ENCODE results near the gene CRELD2.

CRELD2 gene

DNA sequence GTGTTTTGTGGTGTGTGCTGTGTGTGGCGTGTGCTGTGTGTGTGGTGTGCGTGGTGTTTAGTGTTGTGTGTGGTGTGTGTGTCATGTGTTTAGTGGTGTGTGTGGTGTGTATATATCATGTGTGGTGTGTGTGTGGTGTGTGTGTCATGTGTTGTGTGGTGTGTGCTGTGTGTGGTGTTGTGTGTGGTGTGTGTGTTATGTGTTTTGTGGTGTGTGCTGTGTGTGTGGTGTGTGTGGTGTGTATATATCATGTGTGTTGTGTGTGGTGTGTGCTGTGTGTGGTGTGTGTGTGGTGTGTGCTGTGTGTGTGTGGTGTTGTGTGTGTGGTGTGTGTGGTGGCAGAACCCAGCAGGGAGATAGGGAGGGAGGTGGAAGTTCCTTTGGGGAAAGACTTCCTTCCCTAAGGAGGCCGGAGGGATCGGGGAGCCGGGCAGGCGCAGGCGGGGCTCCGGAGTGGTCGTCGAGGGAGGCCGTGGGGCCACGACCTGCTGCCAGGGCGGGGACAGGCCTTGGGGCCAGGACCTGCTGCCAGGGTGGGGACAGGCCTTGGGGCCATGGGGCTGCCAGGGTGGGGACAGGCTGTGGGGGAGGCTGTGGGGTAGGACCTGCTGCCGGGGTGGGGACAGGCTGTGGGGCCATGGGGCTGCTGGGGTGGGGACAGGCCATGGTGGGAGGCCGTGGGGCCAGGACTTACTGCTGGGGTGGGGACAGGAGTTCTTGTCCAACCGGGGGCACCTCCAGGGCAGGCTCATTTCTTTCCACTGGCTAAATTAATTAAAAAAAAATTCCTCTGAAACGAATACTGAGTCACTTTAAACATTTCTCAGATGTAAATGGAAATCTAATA, 57.3 kb downstream of the CRELD2 start:
- Mint-ChIP-seq H3K4me3 (peak overlapping the region; percentile 66), H3K36me3 (ENCODE audit: low read depth) (peaks cover 28% of the 10 kb centered on the region), H3K27ac (peak overlapping the region; percentile 99), H3K27me3 (no peaks in the 10 kb centered on the region), H3K9me3 (peaks cover 18% of the 10 kb centered on the region), H3K4me1 (ENCODE audit: low read depth) (peaks cover 45% of the 10 kb centered on the region)

GRCh38 chr22:49976439-49977175, 58.2 kb downstream of the CRELD2 start:
- Mint-ChIP-seq H3K9me3 (peaks cover 22% of the 10 kb centered on the region), H3K27ac (peak overlapping the region; percentile 99), H3K36me3 (ENCODE audit: low read depth) (peaks cover 28% of the 10 kb centered on the region), H3K4me3 (peak overlapping the region; percentile 15), H3K4me1 (ENCODE audit: low read depth) (peaks cover 47% of the 10 kb centered on the region), H3K27me3 (no peaks in the 10 kb centered on the region)

All from stimulated activated naive CD8-positive, alpha-beta T cell treated with anti-CD3 and anti-CD28 coated beads, Interleukin-15, Interleukin-2, amounts not matched to agents 100 ng/mL and 50 ng/mL, for 24 hours (primary cell).